Endothelial cell of umbilical vein (primary cell): ENCODE results near the gene SEMA4G. TPM values are rescaled to one million over a fixed set of nuclear protein-coding genes. Genes with fewer than 3 reads are reported as not detected.
"Not testable (repeated sequence)": the region's sequence is repeated elsewhere in the genome, so short reads cannot be mapped to it uniquely, and the experiment has no call there.

Experiments
- BruUV-seq: library from RNA; stranded (reverse); fragments of 400-500 nt; replicated peaks from 2 replicates; lab custom pipeline; 2021; lab: Mats Ljungman, UMichigan
- CTCF ChIA-PET: fragments of 300-600, 350-600 bp; sonication (Branson Sonifier 250); formaldehyde crosslinking; loops from one replicate; lab custom pipeline; 2021; ENCODE audit warnings: antibody characterized with exemption, inconsistent platforms; lab: Charles Lee
- POLR2A ChIA-PET: fragments of 300-600, 350-600 bp; sonication (Branson Sonifier 250); formaldehyde crosslinking; loops from one replicate; lab custom pipeline; 2021; ENCODE audit warnings: antibody characterized with exemption, inconsistent platforms; lab: Charles Lee
- DNase-seq: peaks from one replicate; pipeline ENCODE4 v3.0.0-alpha.2; 2011; ENCODE audit warnings: low read depth, low spot score
- FAIRE-seq: peaks from 2 replicates; lab custom pipeline; 2011; peaks lifted over from hg19 to GRCh38; lab: Jason Lieb, UNC
- H2AFZ ChIP-seq: 2 replicates; pipeline ENCODE4 v1.6.0; 2012; ENCODE audit warnings: low read depth, low read length, control low read depth, inconsistent platforms
- H3K27ac ChIP-seq: 2 replicates; pipeline ENCODE4 v1.5.1; 2011; ENCODE audit warnings: low read depth, mild to moderate bottlenecking, control low read depth, low read length, moderate library complexity; ENCODE audit not compliant: insufficient read depth
- H3K27me3 ChIP-seq, 2 experiments: 2 replicates each; pipeline versions ENCODE4 v1.6.0 to v1.6.1; 2011; ENCODE audit warnings: low read length in 2 of 2, mixed read lengths in 1 of 2; ENCODE audit not compliant: control insufficient read depth in 2 of 2, insufficient read depth in 2 of 2
- H3K36me3 ChIP-seq, 2 experiments: 2 replicates in 1 of 2; 3 replicates in 1 of 2; pipeline ENCODE4 v1.5.1; 2011; ENCODE audit warnings: low read length in 2 of 2, mild to moderate bottlenecking in 1 of 2, moderate library complexity in 1 of 2; ENCODE audit not compliant: control insufficient read depth in 2 of 2, insufficient read depth in 2 of 2; ENCODE audit errors: extremely low read depth in 1 of 2
- H3K4me1 ChIP-seq: 3 replicates; pipeline ENCODE4 v1.5.1; 2011; ENCODE audit warnings: mild to moderate bottlenecking, low read length; ENCODE audit not compliant: control insufficient read depth, insufficient read depth; ENCODE audit errors: extremely low read depth
- H3K4me2 ChIP-seq: 2 replicates; pipeline ENCODE4 v1.6.1; 2011; ENCODE audit warnings: low read length, control low read depth, mixed read lengths; ENCODE audit not compliant: insufficient read depth
- H3K4me3 ChIP-seq, 3 experiments: fragments of 200-600 bp in 1 of 3; sonication (generic), shearing (Covaris generic) in 1 of 3; replicated peaks in 1 of 3; 2 replicates each; pipeline ENCODE4 v1.5.1; 2011 to 2016; ENCODE audit warnings: control low read depth in 3 of 3, low read length in 3 of 3, mild to moderate bottlenecking in 2 of 3, inconsistent platforms in 1 of 3, low read depth in 1 of 3, moderate library complexity in 1 of 3; ENCODE audit not compliant: insufficient read depth in 1 of 3
- H3K79me2 ChIP-seq: 2 replicates; pipeline ENCODE4 v1.6.0; 2012; ENCODE audit warnings: low read length, inconsistent platforms; ENCODE audit not compliant: control insufficient read depth, insufficient read depth
- H3K9ac ChIP-seq: replicated peaks from 2 replicates; pipeline ENCODE3; 2011; ENCODE audit warnings: low read length, control low read depth; ENCODE audit not compliant: insufficient read depth; ENCODE audit errors: extremely low read depth
- H3K9me1 ChIP-seq: replicated peaks from 3 replicates; pipeline ENCODE4 v1.6.0; 2011; ENCODE audit warnings: mild to moderate bottlenecking, low read length; ENCODE audit not compliant: control insufficient read depth, insufficient read depth; ENCODE audit errors: extremely low read depth
- H3K9me3 ChIP-seq: replicated peaks from 2 replicates; pipeline ENCODE4 v1.5.1; 2012; ENCODE audit warnings: low read length, inconsistent platforms; ENCODE audit not compliant: control insufficient read depth, insufficient read depth
- H4K20me1 ChIP-seq: replicated peaks from 2 replicates; pipeline ENCODE3; 2011; ENCODE audit warnings: mild to moderate bottlenecking, low read length; ENCODE audit not compliant: control insufficient read depth, insufficient read depth; ENCODE audit errors: extremely low read depth
- EZH2 ChIP-seq: IDR thresholded peaks from 2 replicates; pipeline ENCODE4 v1.6.1; 2012; ENCODE audit warnings: borderline replicate concordance, low read depth, mild to moderate bottlenecking, moderate library complexity, low read length, inconsistent platforms; ENCODE audit not compliant: severe bottlenecking
- FOS ChIP-seq: IDR thresholded peaks from 2 replicates; pipeline ENCODE4 v1.6.1; 2011; ENCODE audit warnings: mild to moderate bottlenecking, low read length, moderate library complexity, borderline replicate concordance; ENCODE audit not compliant: insufficient read depth
- GATA2 ChIP-seq: IDR thresholded peaks from 2 replicates; pipeline ENCODE4 v1.7.0; 2011; ENCODE audit warnings: low read depth, mild to moderate bottlenecking, moderate library complexity, mixed read lengths, low read length; ENCODE audit not compliant: insufficient read length, insufficient read depth
- JUN ChIP-seq: IDR thresholded peaks from 2 replicates; pipeline ENCODE4 v1.6.1; 2011; ENCODE audit warnings: borderline replicate concordance, low read depth; ENCODE audit not compliant: insufficient read length, insufficient read depth
- MYC ChIP-seq: IDR thresholded peaks from one replicate; pipeline ENCODE4 v1.6.1; 2011; ENCODE audit warnings: mild to moderate bottlenecking, low read depth, low read length
- POLR2A ChIP-seq: IDR thresholded peaks from 2 replicates; pipeline ENCODE4 v1.6.1; 2012; ENCODE audit warnings: low read depth, mild to moderate bottlenecking, control low read depth, low read length
- POLR2AphosphoS5 ChIP-seq: IDR thresholded peaks from 2 replicates; pipeline ENCODE4 v1.6.1; 2012; ENCODE audit warnings: low read depth, mild to moderate bottlenecking, control low read depth, low read length, moderate library complexity; ENCODE audit not compliant: insufficient read depth
- dilution Hi-C: fragments of 300-500 bp; cut with MboI; formaldehyde crosslinking; loops from one replicate; pipeline ENCODE4 v1.15.0; 2019; ENCODE audit warnings: low sequenced_read_pairs; ENCODE audit not compliant: extremely low pct_ligation_motif_present
- intact Hi-C: fragments of 100-400 bp; cut with micrococcal nuclease; formaldehyde crosslinking; loops from one replicate; pipeline ENCODE4 v1.10.0; 2022
- polyA plus RNA-seq, 4 experiments: library from polyadenylated mRNA; depleted of rRNA in 3 of 4; stranded (reverse) in 3 of 4; unstranded in 1 of 4; fragments of >200 nt; gene quantifications; 2 replicates each; pipeline versions ENCODE4 v1.2.1 to v1.2.3, GENCODE V29; 2011 to 2012; ENCODE audit warnings: missing spikeins in 1 of 4
- total RNA-seq: library from RNA; stranded (reverse); gene quantifications from 2 replicates; pipeline ENCODE4 v1.2.3, GENCODE V29; 2021
- TF ChIP-seq, protein P1 (sequence below): IDR thresholded peaks from 2 replicates; pipeline ENCODE4 v1.6.1; 2011; ENCODE audit not compliant: insufficient read depth, insufficient read length
- TF ChIP-seq, protein P2 (sequence below), 2 donors: IDR thresholded peaks; 1 replicate in 1 of 2; 2 replicates in 1 of 2; pipeline ENCODE4 v1.5.1; 2011; ENCODE audit warnings: low read length in 2 of 2, mild to moderate bottlenecking in 2 of 2, moderate library complexity in 2 of 2, control low read depth in 1 of 2, inconsistent platforms in 1 of 2, low read depth in 1 of 2; ENCODE audit not compliant: insufficient read depth in 1 of 2; ENCODE audit errors: extremely low read depth in 1 of 2

SEMA4G gene
- total and polyA plus RNA-seq, 2 donors (not counting 3 experiments of a cell fraction or from before 2014, with no cell fraction given), result 6.0 to 10.4 TPM

DNA sequence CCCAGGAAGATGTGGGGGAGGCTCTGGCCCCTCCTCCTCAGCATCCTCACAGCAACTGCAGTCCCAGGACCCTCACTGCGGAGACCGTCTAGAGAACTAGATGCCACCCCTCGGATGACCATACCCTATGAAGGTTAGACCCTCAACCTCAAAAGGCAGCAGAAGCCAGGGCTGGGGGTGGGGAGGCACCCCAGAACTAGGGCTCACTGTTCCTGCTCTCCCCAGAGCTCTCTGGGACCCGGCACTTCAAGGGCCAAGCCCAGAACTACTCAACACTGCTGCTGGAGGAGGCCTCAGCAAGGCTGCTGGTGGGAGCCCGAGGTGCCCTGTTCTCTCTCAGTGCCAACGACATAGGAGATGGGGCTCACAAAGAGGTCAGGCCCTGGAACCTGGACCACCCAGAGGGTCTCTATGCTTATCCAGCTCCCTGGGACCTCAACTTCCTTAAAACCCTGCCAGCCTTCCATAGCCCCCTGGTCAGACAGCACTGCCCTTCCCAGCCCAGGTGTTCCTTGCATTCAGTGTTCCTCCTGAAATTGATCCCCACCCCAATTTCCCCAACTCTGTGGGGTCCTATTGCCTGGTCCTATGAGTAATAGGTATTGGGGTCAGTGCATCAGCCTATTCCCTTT, 3.7 kb downstream of the SEMA4G start:
- H3K4me2 ChIP-seq, result no peak overlapping the region
- no peaks in the 10 kb centered on the region for H3K79me2 ChIP-seq
- H3K9me1 ChIP-seq, result no peaks in the 10 kb centered on the region
- no peaks in the 10 kb centered on the region for H3K27me3 ChIP-seq
- BruUV-seq, result no TSS peak
- no peaks in the 10 kb centered on the region for H4K20me1 ChIP-seq
- intact Hi-C loops, result no loop called here
- H3K4me1 ChIP-seq, result peaks cover 12% of the 10 kb centered on the region
- no peaks in the 10 kb centered on the region for H3K36me3 ChIP-seq
- FAIRE-seq (no peak), DNase-seq (no peak)
- no peak overlapping the region for H3K9ac ChIP-seq
- no peaks in the 10 kb centered on the region for H3K9me3 ChIP-seq
- dilution Hi-C loops, result no loop called here
- H2AFZ ChIP-seq, result no peak overlapping the region
- CTCF ChIA-PET, result interaction anchor here (1.1 to 2.1 kb wide), 2 partner anchors 39 to 41 kb away, joined by 3 to 9 read pairs; no protein-coding TSS in a partner anchor
- POLR2A ChIA-PET, result no interaction called here
- H3K4me3 ChIP-seq, result no peak overlapping the region
- H3K27ac ChIP-seq, result no peak overlapping the region
- no peak for TF ChIP-seq POLR2A
- TF ChIP-seq GATA2, result no peak
- TF ChIP-seq, protein P1, sequence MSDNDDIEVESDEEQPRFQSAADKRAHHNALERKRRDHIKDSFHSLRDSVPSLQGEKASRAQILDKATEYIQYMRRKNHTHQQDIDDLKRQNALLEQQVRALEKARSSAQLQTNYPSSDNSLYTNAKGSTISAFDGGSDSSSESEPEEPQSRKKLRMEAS, result no peak
- TF ChIP-seq FOS, result no peak
- no peak for TF ChIP-seq JUN
- no peak for TF ChIP-seq EZH2
- no peak for TF ChIP-seq MYC
- TF ChIP-seq POLR2AphosphoS5, result no peak
- TF ChIP-seq, protein P2, sequence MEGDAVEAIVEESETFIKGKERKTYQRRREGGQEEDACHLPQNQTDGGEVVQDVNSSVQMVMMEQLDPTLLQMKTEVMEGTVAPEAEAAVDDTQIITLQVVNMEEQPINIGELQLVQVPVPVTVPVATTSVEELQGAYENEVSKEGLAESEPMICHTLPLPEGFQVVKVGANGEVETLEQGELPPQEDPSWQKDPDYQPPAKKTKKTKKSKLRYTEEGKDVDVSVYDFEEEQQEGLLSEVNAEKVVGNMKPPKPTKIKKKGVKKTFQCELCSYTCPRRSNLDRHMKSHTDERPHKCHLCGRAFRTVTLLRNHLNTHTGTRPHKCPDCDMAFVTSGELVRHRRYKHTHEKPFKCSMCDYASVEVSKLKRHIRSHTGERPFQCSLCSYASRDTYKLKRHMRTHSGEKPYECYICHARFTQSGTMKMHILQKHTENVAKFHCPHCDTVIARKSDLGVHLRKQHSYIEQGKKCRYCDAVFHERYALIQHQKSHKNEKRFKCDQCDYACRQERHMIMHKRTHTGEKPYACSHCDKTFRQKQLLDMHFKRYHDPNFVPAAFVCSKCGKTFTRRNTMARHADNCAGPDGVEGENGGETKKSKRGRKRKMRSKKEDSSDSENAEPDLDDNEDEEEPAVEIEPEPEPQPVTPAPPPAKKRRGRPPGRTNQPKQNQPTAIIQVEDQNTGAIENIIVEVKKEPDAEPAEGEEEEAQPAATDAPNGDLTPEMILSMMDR (IDR thresholded peaks at IDR 0.05; ENCODE audit: extremely low read depth in 1 of 2, insufficient read depth in 1 of 2, low read depth in 1 of 2, low read length in 2 of 2), result no peak

DNA sequence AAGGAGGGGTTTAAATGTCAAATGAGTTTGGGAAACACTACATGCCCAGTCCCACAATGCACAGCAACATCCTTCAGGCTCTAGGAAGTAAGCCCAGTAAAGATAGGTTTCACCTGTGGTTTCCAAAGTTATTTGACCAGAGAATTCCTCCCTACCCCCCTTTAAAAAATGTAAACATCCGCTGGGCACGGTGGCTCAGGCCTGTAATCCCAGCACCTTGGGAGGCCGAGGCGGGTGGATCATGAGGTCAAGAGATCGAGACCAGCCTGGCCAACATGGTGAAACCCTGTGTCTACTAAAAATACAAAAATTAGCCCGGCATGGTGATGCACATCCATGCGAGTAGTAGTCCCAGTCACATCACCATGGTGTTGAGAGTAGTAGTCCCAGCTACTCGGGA, 6.1 kb downstream of the SEMA4G start:
- H4K20me1 ChIP-seq, H3K9me1 ChIP-seq, H3K79me2 ChIP-seq, intact Hi-C loops, DNase-seq, H3K27ac ChIP-seq, dilution Hi-C loops, H3K4me3 ChIP-seq, H3K27me3 ChIP-seq, BruUV-seq, FAIRE-seq, H3K4me2 ChIP-seq, H3K9me3 ChIP-seq, POLR2A ChIA-PET, H2AFZ ChIP-seq, H3K4me1 ChIP-seq, H3K9ac ChIP-seq, H3K36me3 ChIP-seq: not testable (repeated sequence)
- CTCF ChIA-PET, result interaction anchor here (1.5 kb wide), 1 partner anchor 39 kb away, joined by 6 read pairs; no protein-coding TSS in a partner anchor
